ENCODE measurements around the gene FADS3.

GRCh38 chr11:61930933-61931332 lies 39.6 kb upstream of the FADS3 start:
- TF ChIP-seq, protein P1, sequence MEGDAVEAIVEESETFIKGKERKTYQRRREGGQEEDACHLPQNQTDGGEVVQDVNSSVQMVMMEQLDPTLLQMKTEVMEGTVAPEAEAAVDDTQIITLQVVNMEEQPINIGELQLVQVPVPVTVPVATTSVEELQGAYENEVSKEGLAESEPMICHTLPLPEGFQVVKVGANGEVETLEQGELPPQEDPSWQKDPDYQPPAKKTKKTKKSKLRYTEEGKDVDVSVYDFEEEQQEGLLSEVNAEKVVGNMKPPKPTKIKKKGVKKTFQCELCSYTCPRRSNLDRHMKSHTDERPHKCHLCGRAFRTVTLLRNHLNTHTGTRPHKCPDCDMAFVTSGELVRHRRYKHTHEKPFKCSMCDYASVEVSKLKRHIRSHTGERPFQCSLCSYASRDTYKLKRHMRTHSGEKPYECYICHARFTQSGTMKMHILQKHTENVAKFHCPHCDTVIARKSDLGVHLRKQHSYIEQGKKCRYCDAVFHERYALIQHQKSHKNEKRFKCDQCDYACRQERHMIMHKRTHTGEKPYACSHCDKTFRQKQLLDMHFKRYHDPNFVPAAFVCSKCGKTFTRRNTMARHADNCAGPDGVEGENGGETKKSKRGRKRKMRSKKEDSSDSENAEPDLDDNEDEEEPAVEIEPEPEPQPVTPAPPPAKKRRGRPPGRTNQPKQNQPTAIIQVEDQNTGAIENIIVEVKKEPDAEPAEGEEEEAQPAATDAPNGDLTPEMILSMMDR (IDR thresholded peaks at IDR 0.05), result no peak
- TF ChIP-seq EZH2 (IDR thresholded peaks at IDR 0.05; ENCODE audit: borderline replicate concordance, insufficient read depth, low read depth, low read length, poor library complexity, severe bottlenecking), result no peak
